Mucosa of descending colon (tissue), 3 donors: Measurements from ENCODE around the gene TCEANC. TPM values are rescaled to one million over a fixed set of nuclear protein-coding genes. Genes with fewer than 3 reads are reported as not detected.

Source experiments
- ATAC-seq: fragments of 200-7000 bp; cut with Tn5 transposase; one replicate; pipeline ENCODE4 v1.9.1; 2020; ENCODE audit warnings: mild to moderate bottlenecking, moderate library complexity
- DNase-seq, 3 donors: peaks; one replicate each; pipeline ENCODE4 v3.0.0-alpha.2; 2020
- H3K36me3 ChIP-seq: fragments of 200-600 bp; one replicate; pipeline ENCODE4 v1.8.0; 2021; ENCODE audit warnings: low read depth, mild to moderate bottlenecking
- H3K4me1 ChIP-seq: fragments of 200-600 bp; one replicate; pipeline ENCODE4 v1.8.0; 2021; ENCODE audit warnings: low read depth, mild to moderate bottlenecking
- H3K4me3 ChIP-seq: fragments of 200-600 bp; one replicate; pipeline ENCODE4 v1.8.0; 2021; ENCODE audit warnings: mild to moderate bottlenecking
- H3K9me3 ChIP-seq: fragments of 200-600 bp; one replicate; pipeline ENCODE4 v1.8.0; 2021; ENCODE audit warnings: mild to moderate bottlenecking
- CTCF ChIP-seq: fragments of 200-600 bp; IDR thresholded peaks from one replicate; pipeline ENCODE4 v1.8.0; 2022; ENCODE audit warnings: antibody characterized with exemption, mild to moderate bottlenecking
- intact Hi-C, 2 donors: fragments of 100-400 bp; cut with DNase I in 1 of 2; cut with micrococcal nuclease in 1 of 2; formaldehyde crosslinking; loops; one replicate each; pipeline versions ENCODE4 v1.11.0 to v1.11.1; 2022; cut with DNase I, micrococcal nuclease
- total RNA-seq, 3 donors: library from RNA; stranded (reverse); fragmentation: NEBNext Ultra II Directional in 2 of 3; extraction: Animal tissue kit (Norgen Biotek cat#: 25700) in 2 of 3; gene quantifications; one replicate each; pipeline versions ENCODE4 v1.2.1 to v1.2.4, GENCODE V29; 2021 to 2023
- donor health status: DM: no; HTN: no; CAD: no; lungs with moderate emphysema.
- donor health status: DM: no; HTN: no; CAD: no.
- donor health status: DM: no; HTN: yes; CAD: no.

The TCEANC gene
- total RNA-seq, 3 donors from 2014 or later, result 4.0 to 5.3 (median 4.8) TPM

GRCh38 chrX:13691841-13692371 lies 39.0 kb downstream of the TCEANC start:
- H3K4me1 ChIP-seq, result peaks cover 18% of the 10 kb centered on the region
- ATAC-seq (no peak), DNase-seq (no peak)
- intact Hi-C loops, result no loop called here
- no peak overlapping the region for H3K4me3 ChIP-seq
- TF ChIP-seq CTCF, result no peak
- H3K9me3 ChIP-seq, result no peaks in the 10 kb centered on the region
- H3K36me3 ChIP-seq, result no peaks in the 10 kb centered on the region

GRCh38 chrX:13692771-13693231 lies 39.9 kb downstream of the TCEANC start:
- H3K9me3 ChIP-seq, result no peaks in the 10 kb centered on the region
- intact Hi-C loops, result no loop called here
- no peak for TF ChIP-seq CTCF
- no peak overlapping the region for H3K4me3 ChIP-seq
- peaks cover 18% of the 10 kb centered on the region for H3K4me1 ChIP-seq
- ATAC-seq (no peak), DNase-seq (no peak)
- no peaks in the 10 kb centered on the region for H3K36me3 ChIP-seq

GRCh38 chrX:13693341-13693961 lies 40.5 kb downstream of the TCEANC start:
- peaks cover 18% of the 10 kb centered on the region for H3K4me1 ChIP-seq
- no peaks in the 10 kb centered on the region for H3K9me3 ChIP-seq
- H3K36me3 ChIP-seq, result no peaks in the 10 kb centered on the region
- no peak for TF ChIP-seq CTCF
- H3K4me3 ChIP-seq, result no peak overlapping the region
- intact Hi-C loops, result no loop called here
- ATAC-seq, result no peak
- DNase-seq, result no peak

- Histone ChIP-seq H3K9me3 (no peaks in the 10 kb centered on the region), H3K4me3 (no peak overlapping the region), H3K36me3 (no peaks in the 10 kb centered on the region), H3K4me1 (peaks cover 18% of the 10 kb centered on the region)
- ATAC-seq (no peak), DNase-seq (no peak)
- no peak for TF ChIP-seq CTCF
- intact Hi-C loops, result no loop called here
Observed at GRCh38 chrX:13694359-13694758, 41.4 kb downstream of the TCEANC start.

GRCh38 chrX:13694983-13695382 lies 42.0 kb downstream of the TCEANC start:
- TF ChIP-seq CTCF, result no peak
- DNase-seq (no peak), ATAC-seq (no peak)

More at GRCh38 chrX:13694983-13695382, 42.0 kb downstream of the TCEANC start:
- peaks cover 18% of the 10 kb centered on the region for H3K4me1 ChIP-seq
- intact Hi-C loops, result no loop called here
- H3K36me3 ChIP-seq, result no peaks in the 10 kb centered on the region
- H3K4me3 ChIP-seq, result no peak overlapping the region
- no peaks in the 10 kb centered on the region for H3K9me3 ChIP-seq
